Measurements from ENCODE around the gene CDKN2B-AS1.

Gene CDKN2B-AS1

DNA sequence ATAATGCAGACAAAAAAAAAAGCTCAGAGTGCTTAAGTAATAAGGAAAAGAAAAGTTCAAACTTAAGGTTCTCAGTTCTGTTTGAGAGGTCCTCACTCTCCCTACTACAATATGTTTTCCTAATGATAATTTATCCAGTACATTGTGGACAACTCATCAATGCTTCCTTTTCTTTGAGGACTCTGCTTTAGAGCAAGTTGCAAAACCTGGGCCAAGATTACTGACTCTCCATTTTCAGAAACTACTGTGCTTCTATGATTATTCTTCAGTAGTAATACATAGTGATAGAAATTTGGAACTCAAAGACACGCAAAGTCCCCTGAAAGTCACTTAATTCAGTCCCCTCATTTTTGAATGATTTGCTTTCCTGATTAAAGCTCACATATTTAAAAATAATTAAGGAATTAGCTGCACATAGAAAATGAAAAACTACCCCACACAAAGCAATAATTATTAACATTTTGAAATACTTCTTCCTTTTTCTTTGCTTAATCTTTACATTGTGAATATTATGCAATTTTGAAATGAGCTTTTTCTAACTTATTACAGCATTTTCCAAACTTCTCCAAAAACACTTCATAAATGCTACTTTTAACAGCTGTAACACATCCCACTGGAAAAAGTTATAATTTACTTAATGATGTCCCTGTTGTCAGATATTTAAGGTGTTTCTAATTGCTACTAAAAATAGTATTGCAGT is 11.6 kb upstream of the CDKN2B-AS1 start:
- DNase-seq: no peak

DNA sequence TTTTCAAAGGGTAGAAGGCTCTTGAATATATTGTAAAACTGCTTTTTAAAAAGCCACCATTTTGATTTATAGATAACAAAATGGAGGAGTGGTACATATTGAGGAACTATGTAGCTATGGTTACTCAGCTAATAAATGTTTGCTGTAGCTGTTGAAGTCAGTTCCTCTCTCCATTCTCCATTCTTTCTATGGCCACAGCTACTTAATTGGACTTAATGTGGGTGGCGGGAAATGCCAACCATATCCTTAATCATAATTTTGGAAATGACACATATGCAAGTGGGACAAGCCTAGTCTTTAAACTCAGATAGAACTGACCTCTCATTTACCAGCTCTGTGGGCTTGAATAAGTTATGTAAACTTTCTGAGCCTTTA is 11.0 kb upstream of the CDKN2B-AS1 start:
- peak; percentile 16 for DNase-seq

DNA sequence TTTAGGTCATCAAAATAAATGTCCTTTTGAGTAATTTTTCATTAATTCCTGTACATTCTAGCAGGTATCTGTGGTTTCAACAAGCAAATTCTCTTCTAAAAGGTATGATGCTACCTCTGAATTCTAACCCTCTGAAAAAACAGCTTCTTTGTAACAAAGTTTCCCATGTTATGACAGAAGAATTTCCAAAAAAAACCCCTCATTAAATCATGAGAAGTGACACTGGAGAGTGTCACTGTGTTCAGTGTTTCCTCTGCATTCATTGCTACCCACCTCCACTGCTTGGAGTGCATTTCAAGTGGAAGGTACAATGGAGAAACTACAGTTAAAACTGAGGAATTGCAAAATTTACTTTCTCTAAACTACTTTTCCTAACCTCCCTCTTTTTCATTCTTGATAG is 10.5 kb upstream of the CDKN2B-AS1 start:
- no peak for DNase-seq

DNA sequence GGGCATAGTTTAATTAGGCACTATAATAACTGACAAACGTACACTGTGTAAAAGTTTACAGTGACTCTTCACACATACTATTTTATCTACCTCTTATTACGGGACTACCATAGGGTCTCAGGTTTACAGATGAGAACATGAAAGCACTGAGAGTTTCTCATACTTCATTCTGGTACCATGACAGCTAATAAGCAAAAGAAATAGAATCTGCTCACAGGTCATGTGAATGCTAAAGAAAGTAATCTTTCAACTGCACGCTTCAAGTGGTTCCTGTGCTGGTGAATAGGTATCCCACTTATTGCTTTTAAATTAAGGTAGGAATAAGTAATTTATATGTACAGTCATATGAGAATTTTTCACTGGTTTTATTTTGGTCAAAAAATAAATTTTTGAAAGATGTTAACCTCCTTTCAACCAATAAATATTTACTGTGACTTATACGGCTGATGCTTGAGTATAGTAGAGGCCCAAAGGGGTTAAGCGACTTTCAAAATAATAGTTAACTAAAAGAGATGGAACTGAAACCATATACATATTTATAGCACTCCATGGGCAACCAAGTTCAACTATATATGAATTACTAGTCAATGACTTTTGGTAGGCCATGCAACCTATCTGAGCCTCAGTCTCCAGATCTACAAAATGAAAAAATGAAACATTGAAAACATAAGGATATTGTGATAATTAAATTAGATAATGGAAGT is 8.5 kb upstream of the CDKN2B-AS1 start:
- DNase-seq: no peak

DNA sequence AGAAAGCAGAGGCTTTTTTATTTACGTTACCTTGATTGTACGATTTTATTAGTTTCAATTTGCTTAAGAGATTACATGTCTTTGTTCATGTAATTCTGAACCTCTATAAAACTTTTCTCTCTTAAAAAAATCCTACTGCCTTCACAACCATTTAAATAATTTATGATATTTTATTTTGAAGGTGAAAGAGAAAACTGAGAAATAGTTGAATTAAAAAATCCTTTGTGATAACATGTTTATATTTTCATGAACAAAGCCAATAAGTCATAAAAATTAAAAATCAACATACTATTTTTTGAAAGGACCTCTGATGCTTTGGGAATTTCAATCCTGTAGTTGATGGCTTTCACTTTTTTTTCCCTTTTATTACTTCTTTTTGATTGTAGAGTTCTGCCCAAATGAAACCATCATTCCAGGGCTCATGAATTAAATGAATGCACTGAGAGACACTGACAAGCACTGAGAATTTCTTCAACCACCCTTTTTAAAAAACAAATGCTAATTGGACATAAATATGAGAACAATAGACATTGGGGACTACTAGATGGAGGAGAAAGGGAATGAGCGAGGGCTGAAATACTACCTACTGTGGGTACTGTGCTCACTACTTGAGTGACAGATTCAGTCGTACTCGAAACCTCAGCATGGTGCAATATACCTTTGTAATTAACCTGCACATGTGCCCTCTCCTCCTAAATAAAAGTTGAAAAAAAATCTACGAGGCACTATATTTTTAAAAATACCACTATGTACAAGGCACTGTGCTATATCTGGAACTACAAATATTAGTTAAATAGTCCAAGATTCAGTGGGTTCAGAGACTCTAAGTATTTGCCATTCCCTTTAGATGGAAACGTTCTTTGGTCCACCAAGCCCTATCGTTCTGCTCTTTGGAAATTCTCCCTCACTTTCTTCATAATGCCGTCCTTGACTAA is 6.3 kb upstream of the CDKN2B-AS1 start:
- peak; percentile 60 for DNase-seq

DNA sequence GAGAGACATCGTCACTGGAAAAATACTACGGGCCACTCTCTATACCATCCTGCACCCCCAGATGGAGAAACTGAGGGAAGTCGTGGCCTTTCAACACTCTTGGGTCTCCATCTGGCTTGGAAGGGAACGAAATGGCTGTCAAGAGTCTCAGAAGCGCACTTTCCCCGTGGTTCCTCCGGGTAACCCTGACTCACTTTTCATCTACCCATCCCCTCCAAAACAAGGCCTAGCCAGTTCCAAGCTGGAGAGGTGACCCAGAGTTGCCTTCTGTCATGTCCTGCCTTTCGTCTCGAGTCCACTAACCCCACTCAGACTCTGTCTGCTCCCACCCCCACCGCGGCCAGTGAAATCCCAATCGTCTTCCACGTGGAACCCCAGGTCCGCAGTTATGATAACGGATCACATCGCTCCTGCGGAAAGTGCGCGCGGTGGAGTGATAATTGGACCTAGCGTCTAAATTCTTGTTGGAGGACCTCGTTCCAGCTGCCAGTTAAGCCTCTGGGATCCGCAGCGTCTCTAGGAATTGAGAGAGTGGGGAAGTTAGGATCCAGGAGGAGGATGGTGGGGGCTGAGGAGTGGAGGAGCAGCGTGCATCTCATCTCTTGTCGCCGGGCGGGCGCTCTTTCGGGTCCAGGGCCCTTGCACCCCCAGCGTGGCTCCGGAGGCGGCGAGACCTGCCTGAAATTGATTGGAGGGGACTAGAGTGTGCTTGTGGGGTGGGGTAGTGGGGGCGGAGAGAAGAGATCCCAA is 5.0 kb upstream of the CDKN2B-AS1 start:
- no peak for DNase-seq

DNA sequence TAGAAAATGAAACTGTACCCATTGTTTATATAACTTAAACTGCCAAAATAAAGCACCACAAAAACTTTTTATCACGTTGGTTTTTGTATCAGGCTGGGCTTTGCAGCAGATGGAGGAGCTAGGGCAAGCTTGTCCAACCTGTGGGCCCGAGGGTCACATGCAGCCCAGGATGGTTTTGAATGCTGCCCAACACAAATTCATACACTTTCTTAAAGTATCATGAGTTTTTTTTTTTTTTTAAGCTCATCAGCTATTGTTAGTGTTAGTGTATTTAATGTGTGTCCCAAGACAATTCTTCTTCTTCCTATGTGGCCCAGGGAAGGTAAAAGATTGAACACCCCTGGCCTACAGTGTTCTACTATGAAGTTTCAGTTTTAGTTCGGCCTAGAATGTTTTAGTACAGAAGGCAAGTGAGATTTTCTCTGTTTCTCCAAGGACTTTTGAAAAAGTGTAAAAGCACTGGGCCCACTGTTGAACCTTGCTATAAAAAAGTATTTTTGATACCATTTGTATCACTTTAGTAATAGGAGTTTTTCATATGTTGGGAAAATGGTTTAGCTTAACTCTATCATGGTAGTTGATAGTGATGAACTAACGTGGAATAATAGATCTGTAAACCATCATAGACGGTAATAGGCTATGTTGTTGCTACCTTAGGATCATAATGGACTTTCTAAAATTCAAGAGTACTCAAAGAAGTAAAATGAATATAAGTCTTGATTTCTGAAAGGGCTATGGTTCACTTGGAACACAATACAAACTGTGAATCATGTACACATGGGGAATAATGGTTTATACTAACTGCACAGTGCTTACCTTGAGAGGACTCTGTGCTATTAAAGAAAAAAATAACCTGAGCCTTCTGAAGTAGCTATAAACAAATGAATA is 3.3 kb upstream of the CDKN2B-AS1 start:
- peak; percentile 55 for DNase-seq

DNA sequence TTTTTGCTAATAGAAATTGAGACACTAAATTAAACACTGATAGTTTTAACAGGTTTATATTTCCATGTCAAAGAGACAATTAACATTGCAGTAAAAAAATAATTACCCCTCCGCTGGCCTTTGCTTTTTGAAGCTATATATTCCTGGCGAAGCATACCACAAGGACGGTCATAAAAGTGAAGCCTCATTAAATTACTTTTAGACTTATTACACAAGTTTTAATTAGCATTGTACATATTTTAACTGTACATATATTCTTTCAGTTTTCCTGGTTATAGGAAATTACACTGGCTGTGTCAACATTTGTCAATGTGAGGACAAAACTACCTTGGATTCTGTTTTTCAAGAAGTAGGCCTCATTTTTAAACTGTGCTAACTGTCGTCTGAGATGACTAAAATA is 1.6 kb upstream of the CDKN2B-AS1 start:
- peak; percentile 17 for DNase-seq

DNA sequence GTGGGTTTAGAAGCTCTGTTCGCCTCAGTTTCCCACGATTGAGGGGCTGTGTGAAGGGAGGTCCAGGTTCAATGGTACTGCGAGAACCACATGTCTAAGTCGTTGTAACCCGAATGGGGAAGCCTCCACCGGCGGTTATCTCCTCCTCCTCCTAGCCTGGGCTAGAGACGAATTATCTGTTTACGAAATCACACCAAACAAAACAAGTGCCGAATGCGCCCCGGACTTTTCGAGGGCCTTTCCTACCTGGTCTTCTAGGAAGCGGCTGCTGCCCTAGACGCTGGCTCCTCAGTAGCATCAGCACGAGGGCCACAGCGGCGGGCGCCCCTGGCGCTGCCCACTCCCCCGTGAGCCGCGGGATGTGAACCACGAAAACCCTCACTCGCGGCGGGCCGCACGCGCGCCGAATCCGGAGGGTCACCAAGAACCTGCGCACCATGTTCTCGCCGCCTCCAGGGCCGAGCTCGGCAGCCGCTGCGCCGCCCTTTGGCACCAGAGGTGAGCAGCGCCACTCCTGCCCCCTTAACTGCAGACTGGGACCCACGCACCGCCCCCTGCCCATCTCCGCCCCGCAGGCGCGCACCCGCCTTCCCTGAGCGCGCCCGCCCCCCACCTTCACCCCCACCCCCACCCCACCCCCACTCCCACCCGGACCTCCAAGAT is 567 bp upstream of the CDKN2B-AS1 start, which contains the start of gene CDKN2A:
Gene CDKN2A (minus strand): TSS at position 500 of the 663 bp plus-strand sequence.
- peak; percentile 35 for DNase-seq

DNA sequence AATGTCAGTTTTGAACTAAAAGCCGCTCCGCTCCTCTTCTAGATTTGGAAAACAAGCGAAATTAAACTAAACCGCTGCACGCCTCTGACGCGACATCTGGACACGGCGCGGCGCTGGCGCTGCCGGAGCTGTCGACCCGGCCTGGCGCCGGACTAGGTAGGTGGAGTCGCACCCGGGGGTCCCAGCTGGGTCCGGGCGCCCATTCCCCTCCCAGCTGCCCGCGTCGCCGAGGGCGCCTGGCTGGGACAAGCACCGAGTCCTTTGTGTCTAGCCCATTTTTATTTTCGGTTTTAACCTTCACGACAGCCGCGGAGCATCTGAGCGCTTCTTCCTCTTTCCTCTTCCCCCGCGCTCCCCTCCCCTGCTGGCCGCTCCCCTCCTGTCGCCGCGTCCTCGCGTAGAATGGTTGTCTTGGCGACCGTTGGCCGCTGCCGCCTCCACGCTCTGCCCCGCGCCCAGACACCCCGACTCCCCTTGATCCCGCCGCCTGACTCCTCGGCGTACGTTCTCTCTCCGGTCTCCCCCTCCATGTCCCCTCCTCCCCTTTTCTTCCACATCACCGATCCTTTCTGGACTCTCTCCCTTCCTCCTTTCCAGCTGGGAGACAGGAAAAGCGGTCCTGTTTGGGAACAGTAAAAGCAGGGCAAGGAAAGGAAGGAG is 545 bp downstream of the CDKN2B-AS1 start:
- DNase-seq: peak; percentile 62

DNA sequence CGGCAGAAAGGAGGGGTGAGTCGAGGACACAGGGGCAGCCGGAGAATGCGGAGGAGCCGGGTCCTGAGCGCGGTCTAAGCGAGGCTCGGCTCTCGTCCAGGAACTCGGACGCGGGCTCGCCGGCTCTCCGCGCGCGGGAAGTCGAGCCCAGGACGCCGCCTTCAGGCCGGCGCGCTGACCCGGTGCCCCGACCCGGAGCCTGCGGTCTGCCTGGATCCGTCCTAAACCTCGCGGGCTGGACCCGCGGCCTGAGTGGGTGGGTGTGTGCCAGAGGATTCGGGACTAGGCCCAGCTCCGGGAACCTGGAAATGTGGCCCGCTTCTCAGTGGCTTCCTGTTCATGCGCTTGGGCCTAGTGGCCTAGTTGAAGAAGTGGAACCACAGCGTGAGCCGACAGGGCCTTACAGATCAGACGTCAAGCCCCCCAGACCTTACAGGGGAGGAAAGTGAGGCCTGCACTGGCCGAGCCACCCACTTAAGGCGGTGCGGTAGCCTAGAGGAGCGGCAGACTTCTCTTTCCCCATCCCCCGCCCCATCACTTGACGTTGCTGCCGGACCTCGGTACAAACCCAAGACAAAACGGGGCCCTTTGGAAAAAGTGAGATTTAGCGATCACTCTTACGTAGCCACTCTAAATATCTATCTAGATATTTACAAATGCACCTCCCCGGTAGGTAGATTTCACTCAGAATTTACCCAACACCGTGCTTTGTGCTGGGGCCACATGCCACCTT is 1.2 kb downstream of the CDKN2B-AS1 start:
- no peak for DNase-seq

DNA sequence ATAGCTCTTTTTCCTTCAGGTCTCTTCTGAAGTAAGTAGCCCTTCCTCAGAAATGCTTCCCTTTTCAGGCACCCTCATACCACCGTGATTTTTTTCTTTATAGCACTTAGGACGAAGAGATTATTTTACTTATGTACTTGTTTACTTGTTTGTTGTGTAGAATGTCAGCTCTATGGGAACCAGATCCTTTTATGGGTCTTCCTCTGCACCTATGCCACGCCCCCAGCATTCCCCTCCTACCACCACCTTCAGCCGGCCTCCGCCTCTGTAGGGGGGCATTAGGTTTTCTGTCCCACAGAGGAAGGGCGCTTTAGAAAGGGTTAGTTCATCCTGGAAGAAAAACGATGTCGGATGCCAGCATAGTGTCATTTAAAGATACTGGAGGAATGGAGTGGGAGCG is 1.8 kb downstream of the CDKN2B-AS1 start:
- DNase-seq: peak; percentile 53

DNA sequence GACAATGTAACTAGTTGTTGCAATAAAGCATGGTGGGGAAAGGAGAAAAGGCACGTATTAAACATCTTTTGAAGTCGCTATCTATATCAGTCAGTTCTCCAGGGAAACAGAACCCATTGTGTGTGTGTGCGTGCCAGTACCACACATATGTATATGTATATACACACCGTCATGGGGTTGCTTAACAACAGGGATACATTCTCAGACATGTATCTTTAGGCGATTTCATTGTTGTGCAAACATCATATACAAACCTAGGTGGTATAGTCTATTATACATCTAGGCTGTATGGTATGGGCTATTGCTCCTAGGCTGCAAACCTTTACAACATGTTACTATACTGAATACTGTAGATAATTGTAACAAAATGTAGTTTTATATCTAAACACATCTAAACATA is 2.3 kb downstream of the CDKN2B-AS1 start:
- DNase-seq: no peak

DNA sequence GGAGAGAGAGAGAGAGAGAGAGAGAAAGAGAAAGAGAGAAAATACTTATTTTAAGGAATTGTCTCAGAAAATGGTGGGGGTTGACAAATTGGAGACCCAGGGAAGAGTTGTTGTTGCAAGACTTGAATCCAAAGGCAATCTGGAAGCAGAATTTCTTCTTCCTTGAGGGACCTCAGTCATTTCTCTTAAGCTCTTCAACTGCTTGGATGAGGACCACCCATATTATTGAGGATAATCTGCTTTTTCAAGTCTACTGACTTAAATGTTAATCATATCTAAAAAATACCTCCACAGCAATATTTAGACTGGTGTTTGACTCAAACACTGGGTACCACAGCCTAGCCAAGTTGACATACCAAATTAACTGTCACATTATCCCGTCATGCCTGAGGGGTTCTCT is 2.9 kb downstream of the CDKN2B-AS1 start:
- no peak for DNase-seq

DNA sequence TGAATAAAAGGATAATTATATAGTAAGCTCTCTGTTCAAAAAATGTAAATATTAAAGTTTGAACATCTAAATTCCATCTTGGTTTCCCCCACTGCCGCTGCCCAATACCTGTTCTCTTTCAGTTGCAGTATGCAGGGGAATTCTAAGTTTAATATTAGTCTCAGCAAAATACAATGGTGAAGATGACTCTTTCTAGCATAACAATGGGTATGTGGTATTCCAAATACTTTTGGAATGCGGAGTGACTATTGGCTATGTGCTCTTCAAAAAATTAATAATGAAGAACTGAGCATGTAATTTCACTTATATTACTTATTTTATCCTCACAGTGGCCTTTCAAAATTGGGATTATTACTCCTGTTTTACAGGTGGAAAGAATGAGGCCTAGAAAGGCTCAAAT is 3.4 kb downstream of the CDKN2B-AS1 start:
- DNase-seq: no peak

DNA sequence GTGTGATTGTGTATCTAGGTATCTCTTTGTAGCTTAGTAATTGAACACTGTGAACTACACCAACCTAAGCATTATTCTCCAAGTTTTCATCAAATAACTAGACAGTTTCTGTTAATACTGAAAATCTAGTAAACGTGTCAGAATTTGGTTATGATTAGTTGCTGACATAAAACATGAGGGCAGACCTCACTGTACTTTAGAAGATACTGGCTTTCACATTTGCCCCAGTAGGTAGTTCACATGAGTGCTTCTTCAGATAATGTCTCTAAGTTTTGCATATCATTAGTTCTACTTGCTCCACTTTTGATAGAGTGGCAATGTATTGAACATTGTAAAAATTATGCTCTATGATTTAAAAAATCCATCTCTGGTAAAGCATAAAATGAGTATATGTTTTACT is 7.4 kb downstream of the CDKN2B-AS1 start:
- no peak for DNase-seq

DNA sequence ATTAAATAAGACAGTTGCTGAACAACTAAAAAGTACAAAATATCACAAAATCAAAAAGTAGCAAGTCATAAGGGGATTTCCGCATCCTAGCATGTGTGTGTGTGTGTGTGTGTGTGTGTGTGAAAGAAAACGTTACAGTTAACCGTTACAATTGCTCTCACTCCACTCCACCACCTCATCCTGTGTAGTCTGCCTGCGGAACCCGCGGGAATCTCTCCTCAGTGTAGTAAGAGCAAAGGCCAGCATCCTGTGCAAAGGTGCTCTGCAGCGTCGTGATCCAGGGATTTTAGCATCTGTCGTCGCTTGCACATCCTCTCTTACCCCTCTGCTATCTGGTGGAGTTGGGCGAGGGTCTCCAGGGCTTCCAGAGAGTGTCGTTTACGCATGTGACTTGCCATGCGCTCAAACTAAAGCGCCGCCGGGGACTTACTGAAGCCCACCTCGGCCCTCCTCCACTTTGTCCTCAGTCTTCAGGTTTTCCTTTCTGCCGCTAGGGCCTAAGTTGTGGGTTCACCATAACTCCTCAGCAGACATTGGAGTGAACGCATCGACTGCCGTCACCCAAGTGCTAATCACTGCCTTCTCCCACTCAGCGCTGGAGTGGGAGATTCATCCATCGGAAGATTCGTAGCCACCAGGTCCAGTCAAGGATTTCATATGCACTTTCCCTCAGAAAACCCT is 10.6 kb downstream of the CDKN2B-AS1 start:
- DNase-seq: no peak

DNA sequence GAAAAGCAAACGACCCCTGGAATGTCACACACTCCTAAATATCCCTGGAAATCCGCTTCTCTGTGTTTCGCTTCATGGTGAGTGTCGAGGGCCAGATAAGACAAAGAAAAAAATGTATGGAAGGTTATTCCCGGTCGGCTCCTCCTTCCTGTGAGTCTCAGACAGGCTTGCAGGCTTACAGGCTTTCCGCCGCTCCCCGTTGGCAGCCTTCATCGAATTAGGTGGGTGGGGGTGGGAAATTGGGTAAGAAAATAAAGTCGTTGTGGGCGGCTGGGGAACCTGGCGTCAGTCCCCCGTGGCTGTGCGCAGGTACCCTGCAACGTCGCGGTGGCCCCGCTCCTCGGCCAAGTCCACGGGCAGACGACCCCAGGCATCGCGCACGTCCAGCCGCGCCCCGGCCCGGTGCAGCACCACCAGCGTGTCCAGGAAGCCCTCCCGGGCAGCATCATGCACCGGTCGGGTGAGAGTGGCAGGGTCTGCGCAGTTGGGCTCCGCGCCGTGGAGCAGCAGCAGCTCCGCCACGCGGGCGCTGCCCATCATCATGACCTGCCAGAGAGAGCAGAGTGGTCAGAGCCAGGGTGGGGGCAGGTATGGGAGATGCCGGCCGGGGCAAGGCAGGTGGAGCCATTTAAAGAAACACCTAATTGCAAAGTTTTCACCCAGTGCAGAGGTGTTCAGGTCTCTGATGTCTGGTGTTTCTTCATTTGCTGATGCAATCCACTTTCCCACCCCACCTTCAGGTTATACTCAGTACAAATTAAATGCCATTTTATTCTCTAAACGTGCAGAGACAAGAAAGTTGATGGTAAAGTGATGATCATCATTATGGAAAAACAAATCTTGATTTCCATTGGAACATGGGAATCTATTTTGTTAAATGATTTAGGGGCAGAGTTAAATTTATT is 11.4 kb downstream of the CDKN2B-AS1 start:
- no peak for DNase-seq

Data from NCI-H2029 treated with DMSO at 0.1 percent for 48 hours (cell line).